NCI-H2029 (cell line): Measurements from ENCODE around the gene SDK1.
"Not testable (repeated sequence)": the region's sequence is repeated elsewhere in the genome, so short reads cannot be mapped to it uniquely, and the experiment has no call there.

Experiments used
- DNase-seq: peaks from one replicate; lab custom pipeline; 2025; lab: John Stamatoyannopoulos, UW

SDK1 gene

GRCh38 chr7:3924277-3924676 lies 623.2 kb downstream of the SDK1 start:
- no peak for DNase-seq

GRCh38 chr7:3927446-3928110 lies 626.5 kb downstream of the SDK1 start:
- no peak for DNase-seq

- DNase-seq, result no peak
Observed at GRCh38 chr7:3928727-3929515, 627.9 kb downstream of the SDK1 start.

GRCh38 chr7:3931843-3932242 lies 630.8 kb downstream of the SDK1 start:
- DNase-seq, result no peak

GRCh38 chr7:3937146-3937545 lies 636.1 kb downstream of the SDK1 start:
- no peak for DNase-seq

GRCh38 chr7:3937605-3938004 lies 636.6 kb downstream of the SDK1 start:
- no peak for DNase-seq

GRCh38 chr7:3941706-3942105 lies 640.7 kb downstream of the SDK1 start:
- DNase-seq, result not testable (repeated sequence)

GRCh38 chr7:3942276-3942675 lies 641.2 kb downstream of the SDK1 start:
- no peak for DNase-seq

- DNase-seq, result peak; percentile 59
Observed at GRCh38 chr7:3942816-3943745, 642.0 kb downstream of the SDK1 start.

- DNase-seq, result peak; percentile 89
Observed at GRCh38 chr7:3943779-3944520, 642.9 kb downstream of the SDK1 start.

GRCh38 chr7:3949242-3949640 lies 648.2 kb downstream of the SDK1 start:
- no peak for DNase-seq

- no peak for DNase-seq
Observed at GRCh38 chr7:3950249-3950648, 649.2 kb downstream of the SDK1 start.

GRCh38 chr7:3951316-3952055 lies 650.4 kb downstream of the SDK1 start:
- DNase-seq, result no peak

- DNase-seq, result no peak
Observed at GRCh38 chr7:3953133-3953532, 652.1 kb downstream of the SDK1 start.

- no peak for DNase-seq
Observed at GRCh38 chr7:3953946-3954345, 652.9 kb downstream of the SDK1 start.

GRCh38 chr7:3955026-3955425 lies 654.0 kb downstream of the SDK1 start:
- no peak for DNase-seq

GRCh38 chr7:3955751-3956696 lies 655.0 kb downstream of the SDK1 start:
- peak; percentile 27 for DNase-seq

GRCh38 chr7:3956949-3957348 lies 655.9 kb downstream of the SDK1 start:
- DNase-seq, result no peak

GRCh38 chr7:3957472-3958108 lies 656.5 kb downstream of the SDK1 start:
- no peak for DNase-seq
